Measurements from ENCODE around the gene AFG1L. TPM values are rescaled to one million over a fixed set of nuclear protein-coding genes. Genes with fewer than 3 reads are reported as not detected.
"Not testable (repeated sequence)": the region's sequence is repeated elsewhere in the genome, so short reads cannot be mapped to it uniquely, and the experiment has no call there.

Gene AFG1L
- total RNA-seq, 1 donor from 2014 or later: 11.9 TPM

- no peak for DNase-seq (ENCODE audit: low spot score)
- intact Hi-C loops (cut with DNase I): no loop called here
Observed at GRCh38 chr6:108437821-108438220, 143.0 kb downstream of the AFG1L start.

- intact Hi-C loops (cut with DNase I): no loop called here
- no peak for DNase-seq (ENCODE audit: low spot score)
Observed at GRCh38 chr6:108438918-108439317, 144.1 kb downstream of the AFG1L start.

- intact Hi-C loops (cut with DNase I): no loop called here
- DNase-seq (ENCODE audit: low spot score): no peak
Observed at GRCh38 chr6:108441141-108441540, 146.3 kb downstream of the AFG1L start.

- intact Hi-C loops (cut with DNase I): no loop called here
Observed at GRCh38 chr6:108442770-108443520, 148.1 kb downstream of the AFG1L start.

GRCh38 chr6:108446629-108447150 lies 151.8 kb downstream of the AFG1L start:
- DNase-seq (ENCODE audit: low spot score): no peak
- intact Hi-C loops (cut with DNase I): no loop called here

More at GRCh38 chr6:108442770-108443520, 148.1 kb downstream of the AFG1L start:
- no peak for DNase-seq (ENCODE audit: low spot score)

- no peak for DNase-seq (ENCODE audit: low spot score)
- intact Hi-C loops (cut with DNase I): no loop called here
Observed at GRCh38 chr6:108448481-108448880, 153.6 kb downstream of the AFG1L start.

- DNase-seq (ENCODE audit: low spot score); intact Hi-C loops (cut with DNase I): not testable (repeated sequence)
Observed at GRCh38 chr6:108449717-108450116, 154.9 kb downstream of the AFG1L start.

- DNase-seq (ENCODE audit: low spot score): no peak
- intact Hi-C loops (cut with DNase I): no loop called here
Observed at GRCh38 chr6:108451816-108452215, 157.0 kb downstream of the AFG1L start.

- DNase-seq (ENCODE audit: low spot score): no peak
- intact Hi-C loops (cut with DNase I): no loop called here
Observed at GRCh38 chr6:108452711-108453195, 157.9 kb downstream of the AFG1L start.

GRCh38 chr6:108453601-108454185 lies 158.8 kb downstream of the AFG1L start:
- no peak for DNase-seq (ENCODE audit: low spot score)
- intact Hi-C loops (cut with DNase I): no loop called here

GRCh38 chr6:108454356-108454755 lies 159.5 kb downstream of the AFG1L start:
- intact Hi-C loops (cut with DNase I): no loop called here
- DNase-seq (ENCODE audit: low spot score): no peak

- intact Hi-C loops (cut with DNase I): no loop called here
- no peak for DNase-seq (ENCODE audit: low spot score)
Observed at GRCh38 chr6:108455688-108456087, 160.8 kb downstream of the AFG1L start.

GRCh38 chr6:108463784-108464183 lies 168.9 kb downstream of the AFG1L start:
- no peak for DNase-seq (ENCODE audit: low spot score)
- intact Hi-C loops (cut with DNase I): no loop called here

GRCh38 chr6:108464418-108465097 lies 169.7 kb downstream of the AFG1L start:
- DNase-seq (ENCODE audit: low spot score): no peak
- intact Hi-C loops (cut with DNase I): no loop called here

- intact Hi-C loops (cut with DNase I): no loop called here
- DNase-seq (ENCODE audit: low spot score): no peak
Observed at GRCh38 chr6:108465098-108465495, 170.2 kb downstream of the AFG1L start.

- DNase-seq (ENCODE audit: low spot score): no peak
- intact Hi-C loops (cut with DNase I): no loop called here
Observed at GRCh38 chr6:108468346-108468745, 173.5 kb downstream of the AFG1L start.

GRCh38 chr6:108469316-108469715 lies 174.5 kb downstream of the AFG1L start:
- DNase-seq (ENCODE audit: low spot score): no peak
- intact Hi-C loops (cut with DNase I): no loop called here

GRCh38 chr6:108473197-108473596 lies 178.3 kb downstream of the AFG1L start:
- intact Hi-C loops (cut with DNase I): no loop called here
- no peak for DNase-seq (ENCODE audit: low spot score)

GRCh38 chr6:108476376-108476775 lies 181.5 kb downstream of the AFG1L start:
- DNase-seq (ENCODE audit: low spot score): no peak
- intact Hi-C loops (cut with DNase I): no loop called here

GRCh38 chr6:108476847-108477430 lies 182.1 kb downstream of the AFG1L start:
- intact Hi-C loops (cut with DNase I): no loop called here
- no peak for DNase-seq (ENCODE audit: low spot score)
